HL-60 (cell line): ENCODE data around the gene GRK5.

ENCODE experiments used
- REST ChIP-seq: IDR thresholded peaks from 2 replicates; pipeline ENCODE4 v1.6.1; 2012; ENCODE audit warnings: low read depth; ENCODE audit not compliant: insufficient replicate concordance
- TF ChIP-seq, protein P1 (sequence below): IDR thresholded peaks from one replicate; pipeline ENCODE4 v1.5.1; 2011; ENCODE audit warnings: low read length, control low read depth, inconsistent platforms; ENCODE audit not compliant: insufficient read depth

GRCh38 chr10:119359025-119359424 is 151.7 kb downstream of the GRK5 start:
- TF ChIP-seq, protein P1, sequence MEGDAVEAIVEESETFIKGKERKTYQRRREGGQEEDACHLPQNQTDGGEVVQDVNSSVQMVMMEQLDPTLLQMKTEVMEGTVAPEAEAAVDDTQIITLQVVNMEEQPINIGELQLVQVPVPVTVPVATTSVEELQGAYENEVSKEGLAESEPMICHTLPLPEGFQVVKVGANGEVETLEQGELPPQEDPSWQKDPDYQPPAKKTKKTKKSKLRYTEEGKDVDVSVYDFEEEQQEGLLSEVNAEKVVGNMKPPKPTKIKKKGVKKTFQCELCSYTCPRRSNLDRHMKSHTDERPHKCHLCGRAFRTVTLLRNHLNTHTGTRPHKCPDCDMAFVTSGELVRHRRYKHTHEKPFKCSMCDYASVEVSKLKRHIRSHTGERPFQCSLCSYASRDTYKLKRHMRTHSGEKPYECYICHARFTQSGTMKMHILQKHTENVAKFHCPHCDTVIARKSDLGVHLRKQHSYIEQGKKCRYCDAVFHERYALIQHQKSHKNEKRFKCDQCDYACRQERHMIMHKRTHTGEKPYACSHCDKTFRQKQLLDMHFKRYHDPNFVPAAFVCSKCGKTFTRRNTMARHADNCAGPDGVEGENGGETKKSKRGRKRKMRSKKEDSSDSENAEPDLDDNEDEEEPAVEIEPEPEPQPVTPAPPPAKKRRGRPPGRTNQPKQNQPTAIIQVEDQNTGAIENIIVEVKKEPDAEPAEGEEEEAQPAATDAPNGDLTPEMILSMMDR = no peak
- TF ChIP-seq REST = no peak
